ENCODE data around the gene FXYD6.

The FXYD6 gene

GRCh38 chr11:117872975-117873827, 3.3 kb downstream of the FXYD6 start:
- H3K27ac ChIP-seq: no peak overlapping the region
- TF ChIP-seq ZFX (IDR thresholded peaks at IDR 0.05) (no peak), CTCF (conservative IDR thresholded peaks at IDR 0.05) (no peak)

- H3K27ac ChIP-seq: no peak overlapping the region
- no peak for TF ChIP-seq ZFX (IDR thresholded peaks at IDR 0.05)
- no peak for TF ChIP-seq CTCF (conservative IDR thresholded peaks at IDR 0.05)
These were observed 4.0 kb downstream of the FXYD6 start for GRCh38 chr11:117872420-117872961.

- no peak for TF ChIP-seq CTCF (conservative IDR thresholded peaks at IDR 0.05)
- TF ChIP-seq ZFX (IDR thresholded peaks at IDR 0.05): no peak
- no peak overlapping the region for H3K27ac ChIP-seq
These were observed 4.7 kb downstream of the FXYD6 start for GRCh38 chr11:117871784-117872183.

DNA sequence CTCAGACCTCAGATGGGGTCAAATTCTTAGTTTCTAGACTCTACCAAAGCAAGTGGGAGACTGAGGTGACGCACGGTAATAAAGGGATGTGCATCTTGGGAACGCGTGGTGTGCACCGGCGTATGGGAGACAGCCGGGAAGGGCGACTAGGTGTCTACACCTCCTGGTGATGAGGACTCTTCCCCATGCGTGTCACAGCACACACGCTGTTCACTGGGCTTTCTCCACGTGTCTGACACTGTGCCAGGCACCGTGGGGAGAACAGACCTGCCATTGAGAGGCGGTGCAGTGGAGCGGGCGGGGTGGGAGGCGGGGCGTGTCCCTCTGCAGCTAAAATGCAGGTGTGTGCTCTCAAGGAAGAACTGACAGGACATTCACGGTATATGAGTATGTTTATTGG, 5.3 kb downstream of the FXYD6 start:
- no peak for TF ChIP-seq CTCF (conservative IDR thresholded peaks at IDR 0.05)
- no peak for TF ChIP-seq ZFX (IDR thresholded peaks at IDR 0.05)
- no peak overlapping the region for H3K27ac ChIP-seq

DNA sequence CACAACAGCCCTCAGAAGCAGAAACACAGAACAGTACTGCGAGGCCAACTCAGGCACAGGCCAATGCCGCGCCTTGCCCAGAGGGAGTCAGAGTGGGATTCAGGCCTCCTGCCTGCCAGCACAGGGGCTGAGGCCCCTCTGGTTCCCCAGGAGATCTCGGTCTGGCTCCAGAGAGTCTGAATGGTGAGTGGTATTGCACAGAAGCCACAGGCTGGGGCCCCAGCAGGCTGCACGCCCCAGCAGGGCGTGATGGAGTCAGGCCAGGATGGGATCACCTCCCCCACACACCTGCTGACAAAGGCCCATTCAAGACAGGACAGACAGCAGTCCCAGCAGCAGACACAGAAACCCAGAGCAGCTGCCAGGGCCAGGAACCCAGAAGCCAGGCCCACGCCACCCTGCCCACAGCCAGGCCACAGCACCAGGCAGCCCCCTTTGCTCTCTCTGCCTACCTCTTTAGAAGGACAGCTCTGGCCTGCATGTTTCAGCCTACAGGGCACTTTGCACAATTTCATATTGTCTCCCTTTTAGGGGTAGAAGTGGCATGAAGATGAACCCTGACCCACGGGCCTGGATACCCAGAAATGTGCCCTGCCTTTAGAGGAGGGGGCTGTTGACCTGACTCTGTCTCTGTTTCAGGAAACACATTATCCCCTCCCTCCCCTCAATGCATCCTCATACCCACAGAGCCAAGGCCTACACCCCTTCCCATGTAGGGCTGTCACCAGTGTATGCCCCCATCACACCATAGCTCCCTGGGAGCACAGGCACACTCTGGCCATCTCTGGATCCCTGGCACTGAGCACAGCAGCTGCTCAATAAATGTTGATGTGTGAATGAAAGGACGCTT, 6.1 kb downstream of the FXYD6 start:
- TF ChIP-seq ZFX (IDR thresholded peaks at IDR 0.05): no peak
- TF ChIP-seq CTCF (conservative IDR thresholded peaks at IDR 0.05): no peak
- no peak overlapping the region for H3K27ac ChIP-seq

DNA sequence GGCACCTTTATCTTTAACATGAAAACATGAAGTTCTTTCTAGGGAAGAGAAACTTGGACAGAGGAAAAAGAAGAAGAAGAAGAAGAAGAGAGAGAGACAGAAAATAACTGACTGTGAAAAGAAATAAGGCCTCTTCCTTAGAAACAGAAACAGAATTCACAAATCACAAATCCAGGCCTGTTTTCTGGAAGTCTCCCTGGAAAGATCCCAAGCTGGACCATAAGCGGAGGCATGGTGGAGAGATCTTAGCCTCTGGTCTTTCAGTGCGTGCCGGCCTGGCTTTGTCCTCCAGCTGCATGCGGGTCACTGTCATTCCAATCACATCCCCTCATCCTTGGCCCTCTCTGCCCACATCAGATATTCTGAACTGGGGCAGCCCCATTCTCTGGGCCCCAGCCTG, 6.9 kb downstream of the FXYD6 start:
- TF ChIP-seq ZFX (IDR thresholded peaks at IDR 0.05) (no peak), CTCF (conservative IDR thresholded peaks at IDR 0.05) (no peak)
- H3K27ac ChIP-seq: no peak overlapping the region

Measured in C4-2B (cell line).